HUES48 (cell line): ENCODE measurements around the gene CD300LB.

ENCODE experiments used
- H3K27ac ChIP-seq: one replicate; pipeline ENCODE4 v1.7.0; 2013; ENCODE audit warnings: low read depth, low read length, inconsistent platforms
- H3K27me3 ChIP-seq: 2 replicates; pipeline ENCODE4 v1.6.1; 2013; ENCODE audit warnings: mild to moderate bottlenecking, low read length; ENCODE audit not compliant: control insufficient read depth, insufficient read depth
- H3K36me3 ChIP-seq: 2 replicates; pipeline ENCODE4 v1.6.1; 2013; ENCODE audit warnings: low read length; ENCODE audit not compliant: control insufficient read depth, insufficient read depth
- H3K4me1 ChIP-seq: 2 replicates; pipeline ENCODE4 v1.6.1; 2013; ENCODE audit warnings: mild to moderate bottlenecking, low read length; ENCODE audit not compliant: control insufficient read depth, insufficient read depth
- H3K4me3 ChIP-seq: 2 replicates; pipeline ENCODE4 v1.5.1; 2013; ENCODE audit warnings: mild to moderate bottlenecking, low read depth, low read length
- H3K9ac ChIP-seq: 2 replicates; pipeline ENCODE4 v1.6.1; 2013; ENCODE audit warnings: mild to moderate bottlenecking, low read depth, low read length, moderate library complexity
- H3K9me3 ChIP-seq: 2 replicates; pipeline ENCODE4 v1.6.1; 2013; ENCODE audit warnings: low read length; ENCODE audit not compliant: control insufficient read depth, insufficient read depth

Gene CD300LB

GRCh38 chr17:74547736-74548135, 16.5 kb upstream of the CD300LB start:
- Histone ChIP-seq H3K9ac (no peak overlapping the region), H3K4me1 (no peaks in the 10 kb centered on the region), H3K36me3 (no peaks in the 10 kb centered on the region), H3K9me3 (no peaks in the 10 kb centered on the region), H3K27ac (no peak overlapping the region), H3K4me3 (no peak overlapping the region), H3K27me3 (no peaks in the 10 kb centered on the region)

GRCh38 chr17:74547264-74547663, 16.0 kb upstream of the CD300LB start:
- H3K36me3 ChIP-seq, result no peaks in the 10 kb centered on the region
- H3K27me3 ChIP-seq, result no peaks in the 10 kb centered on the region
- no peak overlapping the region for H3K9ac ChIP-seq
- H3K4me1 ChIP-seq, result no peaks in the 10 kb centered on the region
- H3K4me3 ChIP-seq, result no peak overlapping the region
- no peak overlapping the region for H3K27ac ChIP-seq
- H3K9me3 ChIP-seq, result no peaks in the 10 kb centered on the region

- Histone ChIP-seq H3K27me3 (no peaks in the 10 kb centered on the region), H3K27ac (no peak overlapping the region), H3K9ac (no peak overlapping the region), H3K9me3 (no peaks in the 10 kb centered on the region), H3K4me3 (no peak overlapping the region), H3K4me1 (no peaks in the 10 kb centered on the region), H3K36me3 (no peaks in the 10 kb centered on the region)
Measured at GRCh38 chr17:74546586-74546985, 15.3 kb upstream of the CD300LB start.

GRCh38 chr17:74545843-74546230, 14.6 kb upstream of the CD300LB start, which contains the start of gene CD300C:
Gene CD300C (minus strand): TSS chr17:74546115. CDS start chr17:74545782, 333 bp downstream.
- H3K27ac ChIP-seq, result no peak within 1 kb of the TSS
- no peaks in the 10 kb centered on the region for H3K27me3 ChIP-seq
- no peak within 1 kb of the TSS for H3K4me3 ChIP-seq
- H3K9me3 ChIP-seq, result no peaks in the 10 kb centered on the region
- no peaks in the 10 kb centered on the region for H3K4me1 ChIP-seq
- H3K36me3 ChIP-seq, result no peaks in the 10 kb centered on the region
- H3K9ac ChIP-seq, result no peak within 1 kb of the TSS

- H3K27me3 ChIP-seq, result no peaks in the 10 kb centered on the region
- H3K4me1 ChIP-seq, result no peaks in the 10 kb centered on the region
- no peak overlapping the region for H3K27ac ChIP-seq
- no peaks in the 10 kb centered on the region for H3K36me3 ChIP-seq
- no peaks in the 10 kb centered on the region for H3K9me3 ChIP-seq
- H3K4me3 ChIP-seq, result no peak overlapping the region
- no peak overlapping the region for H3K9ac ChIP-seq
Measured at GRCh38 chr17:74544991-74545842, 13.9 kb upstream of the CD300LB start.

DNA sequence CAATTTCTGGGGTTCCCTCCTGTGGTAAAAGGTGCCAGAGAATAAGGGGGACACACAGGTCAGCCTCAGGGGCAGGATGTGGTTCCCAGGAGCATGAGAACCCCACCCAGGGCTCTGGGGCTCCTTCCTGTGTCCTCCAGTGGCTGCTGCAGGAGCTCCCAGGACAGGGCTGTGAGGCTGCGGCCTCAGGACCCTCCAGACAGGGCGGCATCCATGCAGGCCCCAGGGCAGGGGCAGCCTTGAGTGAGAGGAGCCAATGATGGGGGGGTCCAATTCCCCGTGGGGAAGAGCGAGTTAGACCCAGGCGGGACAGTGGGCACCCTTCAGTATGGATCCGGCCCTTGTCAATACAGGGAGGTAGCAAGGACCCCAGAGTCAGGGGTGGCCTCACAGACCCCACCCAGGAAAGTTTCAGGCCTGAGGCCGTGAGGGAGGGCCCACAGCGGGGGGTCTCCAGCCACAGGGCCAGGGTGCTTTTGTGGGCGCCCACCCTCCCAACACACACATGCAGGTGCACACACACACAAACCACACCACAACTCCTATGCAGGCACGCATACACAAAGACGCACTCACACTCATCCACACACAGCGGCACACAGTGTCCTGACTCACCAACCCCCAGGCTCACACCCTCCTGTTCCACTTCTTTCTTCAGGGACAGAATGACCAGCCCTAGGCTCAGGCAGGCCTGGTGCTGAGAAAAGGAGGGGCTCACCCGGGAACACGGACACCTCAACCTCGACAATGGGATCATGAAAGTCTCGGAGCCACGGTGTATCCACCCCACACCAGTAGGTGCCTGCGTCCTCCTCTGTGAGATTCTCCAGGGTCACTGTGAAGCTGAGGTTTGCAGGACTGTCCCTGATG, 12.9 kb upstream of the CD300LB start:
- H3K27me3 ChIP-seq, result no peaks in the 10 kb centered on the region
- no peaks in the 10 kb centered on the region for H3K36me3 ChIP-seq
- H3K4me1 ChIP-seq, result no peaks in the 10 kb centered on the region
- H3K27ac ChIP-seq, result no peak overlapping the region
- H3K9ac ChIP-seq, result no peak overlapping the region
- H3K4me3 ChIP-seq, result no peak overlapping the region
- H3K9me3 ChIP-seq, result no peaks in the 10 kb centered on the region

- H3K4me1 ChIP-seq, result no peaks in the 10 kb centered on the region
Measured at GRCh38 chr17:74543406-74543805, 12.1 kb upstream of the CD300LB start.

GRCh38 chr17:74542727-74543383, 11.6 kb upstream of the CD300LB start:
- no peaks in the 10 kb centered on the region for H3K9me3 ChIP-seq
- no peak overlapping the region for H3K4me3 ChIP-seq
- no peak overlapping the region for H3K27ac ChIP-seq
- no peaks in the 10 kb centered on the region for H3K4me1 ChIP-seq
- H3K9ac ChIP-seq, result no peak overlapping the region
- no peaks in the 10 kb centered on the region for H3K27me3 ChIP-seq
- H3K36me3 ChIP-seq, result no peaks in the 10 kb centered on the region

More at GRCh38 chr17:74543406-74543805, 12.1 kb upstream of the CD300LB start:
- H3K9ac ChIP-seq, result no peak overlapping the region
- H3K9me3 ChIP-seq, result no peaks in the 10 kb centered on the region
- no peak overlapping the region for H3K4me3 ChIP-seq
- no peaks in the 10 kb centered on the region for H3K27me3 ChIP-seq
- no peak overlapping the region for H3K27ac ChIP-seq
- H3K36me3 ChIP-seq, result no peaks in the 10 kb centered on the region

GRCh38 chr17:74542166-74542565, 10.9 kb upstream of the CD300LB start:
- H3K9ac ChIP-seq, result no peak overlapping the region
- no peaks in the 10 kb centered on the region for H3K9me3 ChIP-seq
- no peaks in the 10 kb centered on the region for H3K36me3 ChIP-seq
- H3K4me3 ChIP-seq, result no peak overlapping the region
- no peaks in the 10 kb centered on the region for H3K27me3 ChIP-seq
- no peaks in the 10 kb centered on the region for H3K4me1 ChIP-seq
- H3K27ac ChIP-seq, result no peak overlapping the region

DNA sequence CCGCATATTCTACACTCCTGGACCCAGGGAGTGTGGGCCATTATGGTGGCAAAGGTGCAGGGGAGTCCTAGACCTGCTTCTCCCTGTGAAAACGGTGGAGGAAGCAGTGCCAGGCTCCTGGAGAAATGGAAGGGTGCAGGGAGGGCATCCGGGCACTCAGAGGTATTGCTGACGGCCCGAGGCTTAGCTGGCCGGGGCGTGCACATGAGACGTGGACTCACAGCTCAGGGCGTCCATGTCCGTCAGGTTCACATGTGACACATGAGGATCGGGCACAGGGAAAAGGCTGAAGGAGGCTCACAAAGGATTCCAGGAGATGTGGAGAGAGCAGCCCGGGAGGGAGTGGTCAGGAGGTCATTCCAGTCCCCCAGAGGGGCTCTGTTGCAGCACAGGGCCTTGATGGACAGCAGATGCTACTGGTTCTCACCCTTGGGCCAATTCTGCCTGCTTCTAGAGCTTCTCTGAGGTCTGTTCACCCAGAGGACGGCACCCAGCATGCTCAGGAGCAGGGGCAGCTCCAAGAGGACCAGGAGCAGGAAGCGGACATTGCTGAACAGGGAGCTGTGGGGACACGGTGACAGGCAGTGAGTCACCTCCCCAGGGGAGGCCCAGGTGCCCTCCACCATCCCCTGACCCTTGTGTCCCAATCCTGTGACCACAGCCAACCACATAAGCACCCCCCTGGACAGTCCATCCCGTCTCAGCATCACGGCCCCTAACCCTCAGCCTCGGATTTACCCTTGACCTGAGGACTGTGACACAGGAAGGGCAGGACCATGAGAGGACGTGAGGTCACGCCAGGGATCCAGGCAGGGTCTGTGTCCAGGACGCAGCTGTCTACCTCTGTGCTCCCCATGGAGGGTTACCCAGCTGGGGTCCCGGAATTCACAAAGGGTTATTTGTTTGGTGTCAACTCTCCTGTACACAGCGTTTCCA, 10.2 kb upstream of the CD300LB start:
- Histone ChIP-seq H3K27ac (no peak overlapping the region), H3K9ac (no peak overlapping the region), H3K36me3 (no peaks in the 10 kb centered on the region), H3K4me3 (no peak overlapping the region), H3K4me1 (no peaks in the 10 kb centered on the region), H3K27me3 (no peaks in the 10 kb centered on the region), H3K9me3 (no peaks in the 10 kb centered on the region)
